Activated CD8-positive, alpha-beta memory T cell treated with anti-CD3 and anti-CD28 coated beads, Interleukin-2, amount 50 U/mL, for 24 hours (primary cell): Measurements from ENCODE around the gene DCHS1.

ENCODE experiments used
- DNase-seq: peaks from one replicate; pipeline ENCODE4 v3.0.0-alpha.2; 2020; ENCODE audit errors: extremely low read depth

Gene DCHS1

DNA sequence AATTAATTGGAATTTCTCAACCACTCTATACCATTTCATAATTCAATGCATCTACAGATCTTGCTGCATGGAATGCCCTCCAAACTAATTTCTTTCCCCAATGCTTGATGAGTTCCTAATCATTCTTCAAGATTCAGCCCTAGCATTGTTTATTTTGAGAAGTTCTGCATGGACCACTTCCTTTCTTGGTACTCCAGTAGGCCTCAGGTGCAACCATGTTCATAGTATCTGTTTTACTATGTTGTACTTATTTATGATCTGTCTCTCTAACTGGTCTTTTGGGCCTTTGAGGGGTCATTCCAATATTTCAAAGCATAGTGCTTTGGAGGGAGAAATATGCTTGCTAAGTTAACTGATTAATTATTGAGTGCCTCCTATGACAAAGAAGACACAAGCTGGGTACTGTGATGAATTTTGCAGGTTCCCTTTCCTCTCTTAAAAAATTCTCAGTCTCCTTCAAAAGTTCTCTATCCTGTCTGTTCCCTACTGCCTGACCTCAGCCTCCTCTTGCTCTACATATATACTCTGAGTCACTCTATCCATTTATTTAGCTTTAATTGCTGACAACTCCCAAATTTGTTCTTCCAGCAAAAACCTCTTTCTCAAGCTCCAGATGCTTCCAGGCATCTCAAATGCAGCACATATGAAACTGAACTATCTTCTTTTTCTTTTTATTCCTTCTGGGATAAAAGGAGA lies 18.1 kb upstream of the DCHS1 start:
- DNase-seq: no peak

DNA sequence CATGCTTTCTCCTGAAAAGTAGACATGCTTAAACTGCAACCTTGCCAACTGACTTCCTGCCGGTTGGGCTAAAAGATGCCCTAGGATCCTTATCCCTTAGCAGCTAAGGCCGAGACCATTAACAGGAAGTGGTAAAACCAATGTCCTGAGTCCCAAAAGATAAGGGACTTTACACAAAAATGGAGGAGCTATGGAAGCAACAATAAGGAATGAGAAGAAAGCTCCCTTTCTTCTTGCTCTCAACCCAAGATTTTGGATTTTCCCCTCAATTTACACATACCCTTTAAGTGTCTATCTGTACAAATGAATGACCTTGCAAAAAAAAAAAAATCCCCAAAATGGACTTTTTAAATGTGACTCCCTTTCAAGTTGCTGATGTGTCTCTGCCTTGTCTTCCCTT lies 16.4 kb upstream of the DCHS1 start:
- DNase-seq: no peak

DNA sequence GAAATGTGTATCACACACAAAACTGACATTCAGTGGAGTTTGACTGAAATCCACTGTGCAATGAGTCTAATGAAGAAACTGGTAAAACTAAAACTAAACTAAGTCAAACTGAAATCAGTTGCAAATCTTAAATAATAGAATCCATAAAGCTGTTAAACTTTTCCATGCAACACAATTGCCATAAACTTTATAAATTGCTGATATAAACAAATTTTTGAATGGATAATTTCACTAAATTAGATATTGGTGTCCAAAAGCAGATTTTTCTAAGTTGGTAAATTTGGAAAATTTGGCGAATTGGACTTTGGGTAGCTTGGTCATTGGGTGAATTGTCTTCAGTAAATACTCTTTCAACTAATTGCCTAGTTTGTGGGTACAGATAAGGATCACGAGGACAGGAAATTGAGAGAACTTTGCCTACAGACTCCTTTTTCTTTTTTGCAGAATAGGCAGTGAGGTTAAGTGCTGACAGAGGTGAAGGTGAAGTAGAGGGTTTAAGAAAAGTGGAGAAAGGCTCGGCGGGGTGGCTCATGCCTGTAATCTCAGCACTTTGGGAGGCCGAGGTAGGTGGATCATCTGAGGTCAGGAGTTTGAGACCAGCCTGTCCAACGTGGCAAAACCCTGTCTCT lies 14.7 kb upstream of the DCHS1 start:
- no peak for DNase-seq

DNA sequence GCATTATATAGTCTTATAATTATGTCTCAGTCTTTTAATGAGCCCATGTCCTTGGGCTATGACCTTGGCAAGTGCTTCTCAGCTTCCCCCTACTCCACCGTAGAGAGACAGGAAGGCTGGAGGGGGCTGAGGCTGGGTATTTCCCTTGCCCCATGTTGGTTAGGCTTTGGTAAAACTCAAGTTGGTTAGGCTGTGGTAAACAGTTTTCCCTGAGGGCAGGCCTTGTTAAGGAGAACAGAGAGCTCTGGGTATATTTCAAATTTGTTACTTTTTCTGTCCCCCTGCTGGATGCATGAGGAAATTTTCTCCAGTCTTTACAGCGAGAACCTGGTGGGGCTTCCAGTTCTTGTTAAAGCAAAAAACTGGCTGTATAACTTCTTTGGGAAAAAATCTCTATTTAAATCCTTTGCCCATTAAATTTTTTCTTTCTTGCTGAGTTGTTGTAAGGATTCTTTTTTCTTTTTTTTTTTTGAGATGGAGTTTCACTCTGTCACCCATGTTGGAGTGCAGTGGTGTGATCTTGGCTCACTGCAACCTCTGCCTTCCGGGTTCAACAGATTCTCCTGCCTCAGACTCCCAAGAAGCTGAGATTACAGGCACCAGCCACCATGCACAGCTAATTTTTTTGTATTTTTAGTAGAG lies 12.2 kb upstream of the DCHS1 start:
- no peak for DNase-seq

DNA sequence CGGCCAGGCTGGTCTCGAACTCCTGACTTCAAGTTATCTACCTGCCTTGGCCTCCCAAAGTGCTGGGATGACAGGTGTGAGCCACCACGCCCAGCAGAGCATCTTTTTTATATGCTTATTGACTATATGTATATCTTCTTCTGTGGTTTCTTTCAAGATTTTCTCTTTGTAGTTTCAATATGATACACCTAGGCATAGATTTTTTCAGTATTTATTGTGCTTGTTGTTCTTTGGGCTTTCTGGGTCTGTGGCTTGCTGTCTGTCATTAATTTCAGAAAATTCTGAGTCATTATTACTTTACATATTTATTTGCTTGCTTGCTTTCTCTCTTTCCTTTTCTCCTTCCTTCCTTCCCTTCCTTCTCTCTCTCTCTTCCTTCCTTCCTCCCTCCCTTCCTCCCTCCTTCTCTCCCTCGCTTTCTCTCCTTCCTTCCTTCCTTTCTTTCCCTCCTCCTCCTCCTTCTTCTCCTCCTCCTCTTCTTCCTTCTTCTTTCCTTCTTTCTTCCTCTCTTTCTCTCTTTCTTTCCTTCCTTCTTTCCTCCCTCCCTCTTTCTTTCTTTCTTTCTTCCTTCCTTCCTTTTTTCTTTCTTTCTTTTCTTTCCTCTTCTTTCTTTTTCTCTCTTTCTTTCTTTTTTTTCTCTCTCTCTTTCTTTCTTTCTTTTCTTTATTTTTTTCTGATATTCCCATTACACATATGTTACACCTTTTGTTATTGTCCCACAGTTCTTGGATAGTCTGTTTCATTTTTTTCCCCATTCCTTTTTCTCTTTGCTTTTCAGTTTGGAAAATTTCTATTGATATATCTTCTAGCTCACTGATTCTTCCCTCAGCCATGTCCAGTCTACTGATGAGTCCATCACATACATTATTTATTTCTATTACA lies 10.9 kb upstream of the DCHS1 start:
- DNase-seq: no peak

DNA sequence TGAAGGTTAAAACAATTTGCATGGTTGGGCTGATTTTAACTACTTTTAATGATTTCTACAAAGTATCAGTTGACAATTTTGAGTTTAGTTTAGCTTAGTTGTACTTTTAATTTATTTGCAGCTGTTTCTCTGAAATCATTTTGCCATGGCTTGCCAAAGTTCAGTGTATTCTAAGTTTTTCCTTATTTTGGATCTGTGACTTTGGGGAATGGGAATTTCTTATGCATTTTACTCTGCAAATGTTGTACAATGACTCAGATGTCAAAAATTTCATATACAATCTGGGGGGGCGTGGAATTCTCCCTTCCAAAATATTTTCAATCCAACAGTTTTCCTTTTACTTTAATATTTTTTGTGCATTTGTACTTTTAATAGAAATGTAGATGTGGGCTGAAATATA lies 8.9 kb upstream of the DCHS1 start:
- no peak for DNase-seq

DNA sequence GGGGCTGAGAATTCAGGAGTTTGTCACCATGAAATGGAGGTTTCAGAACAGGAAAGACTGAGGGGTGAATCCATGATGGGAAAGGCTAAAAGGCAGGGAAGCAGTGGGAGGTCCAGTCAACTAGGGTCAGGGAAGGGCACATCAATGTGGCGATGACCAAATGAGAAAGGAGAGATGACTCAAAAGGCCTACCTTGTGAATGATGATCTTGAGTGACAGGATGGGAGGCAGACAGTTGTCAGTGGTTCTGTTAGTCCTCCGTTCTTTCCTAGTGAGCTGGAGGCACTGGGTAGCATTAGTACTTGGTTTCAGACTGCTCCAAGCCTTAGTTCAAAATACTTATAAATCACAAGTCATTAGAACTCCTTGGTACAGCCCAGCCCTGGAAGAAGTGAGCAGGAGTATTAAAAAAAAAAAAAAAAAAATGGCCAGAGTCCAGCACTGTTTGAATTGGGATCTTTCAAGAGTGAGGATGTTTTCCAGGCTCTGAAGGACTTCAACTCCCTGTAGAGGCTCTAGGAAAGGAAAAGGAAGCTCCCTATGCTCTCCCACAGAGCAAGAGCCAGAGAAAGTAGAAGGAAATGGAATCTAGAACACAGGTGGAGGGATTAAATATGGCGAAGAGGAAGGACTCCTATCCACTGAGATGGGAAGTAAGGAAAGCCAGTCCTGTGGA lies 8.3 kb upstream of the DCHS1 start:
- DNase-seq: no peak

DNA sequence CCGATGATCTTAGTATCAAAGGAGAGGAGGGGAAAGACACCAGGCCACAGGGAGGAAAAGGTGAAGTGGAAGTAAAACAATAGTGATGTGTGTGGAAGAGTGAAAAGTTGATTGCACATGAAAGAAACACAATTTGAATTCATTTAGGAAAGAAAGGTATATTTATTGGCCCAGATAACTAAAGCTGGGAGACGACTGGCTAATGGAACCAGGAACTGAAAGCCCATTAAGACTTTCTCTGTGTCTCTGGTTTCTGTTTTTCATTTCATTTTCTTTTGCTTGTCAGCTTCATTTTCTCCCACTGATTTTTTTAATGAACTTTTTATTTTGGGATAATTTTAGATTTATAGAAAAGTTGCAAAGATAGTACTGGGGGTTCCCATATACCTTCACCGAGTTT lies 5.1 kb upstream of the DCHS1 start:
- no peak for DNase-seq

DNA sequence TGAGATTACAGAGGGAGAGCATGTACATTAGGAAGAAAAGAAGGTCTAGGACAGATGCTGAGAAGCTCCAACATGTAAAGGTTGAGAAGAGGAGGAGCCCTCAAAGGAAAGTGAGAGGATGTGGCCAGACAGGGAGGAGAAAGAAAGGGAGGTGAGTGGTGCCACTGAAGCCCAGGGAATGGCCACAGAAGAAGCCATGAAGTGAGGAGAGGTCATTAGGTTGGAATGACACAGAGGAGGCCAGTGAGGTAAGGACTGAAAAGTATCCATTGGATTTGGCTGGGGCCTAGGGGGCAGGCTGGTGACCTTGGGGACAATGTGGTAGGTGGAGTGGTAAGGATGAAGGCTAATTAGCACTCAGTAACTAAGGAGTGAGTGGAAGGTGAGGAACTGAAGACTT lies 3.0 kb upstream of the DCHS1 start:
- no peak for DNase-seq

DNA sequence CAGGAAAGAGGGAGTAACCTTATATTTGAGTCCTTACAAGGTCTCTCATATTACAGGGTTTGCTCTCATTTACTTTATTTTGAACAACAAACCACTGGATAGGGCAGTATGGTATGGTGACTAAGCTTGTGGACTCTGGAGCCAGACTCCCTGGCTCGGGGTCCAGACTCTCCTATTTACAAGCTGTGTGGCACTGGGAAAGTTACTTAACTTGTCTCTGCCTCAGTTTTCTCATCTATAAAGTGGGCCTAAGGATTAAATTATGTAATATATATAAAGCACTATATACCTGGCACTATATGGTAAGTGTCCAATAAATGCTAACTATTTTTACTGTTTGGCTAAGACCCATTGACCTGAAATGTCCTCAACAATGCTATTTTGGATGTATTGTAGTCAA lies 1.7 kb upstream of the DCHS1 start:
- no peak for DNase-seq

DNA sequence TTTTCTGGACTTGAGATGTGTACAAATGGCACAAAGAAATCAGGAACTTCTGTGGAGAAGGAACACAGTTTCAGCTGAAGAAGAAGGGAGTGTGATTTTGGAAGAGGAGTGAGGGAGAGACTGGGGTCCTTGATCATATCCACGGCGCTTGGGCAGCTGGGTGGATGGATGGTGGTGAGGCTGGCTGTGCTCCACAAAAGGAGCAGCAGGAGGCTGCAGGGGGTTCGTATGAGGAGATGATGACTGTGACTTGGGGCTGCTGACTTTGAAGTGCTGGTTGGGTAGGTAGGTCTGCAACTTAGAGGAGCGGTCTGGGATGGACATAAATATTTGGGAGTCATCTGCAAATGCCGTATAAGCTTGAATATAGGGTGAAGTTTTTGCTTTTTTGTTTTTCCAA lies 1.3 kb upstream of the DCHS1 start:
- no peak for DNase-seq

DNA sequence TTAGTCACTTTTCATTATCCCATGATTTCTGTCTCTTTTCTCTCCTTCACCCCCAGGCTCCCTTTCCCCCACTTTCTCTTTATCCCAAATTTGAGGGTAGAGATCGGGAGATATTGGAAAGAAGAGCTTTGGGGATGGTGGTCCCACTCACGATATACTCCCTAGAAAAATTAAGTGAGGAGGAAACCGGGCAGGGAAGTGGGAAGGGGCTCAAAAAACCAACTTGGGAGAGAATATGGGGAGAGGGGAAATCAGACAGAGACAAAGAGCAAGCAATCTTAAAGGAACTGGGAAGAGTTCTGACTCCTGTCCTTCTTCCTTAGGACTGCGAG lies 941 bp upstream of the DCHS1 start:
- DNase-seq: no peak

DNA sequence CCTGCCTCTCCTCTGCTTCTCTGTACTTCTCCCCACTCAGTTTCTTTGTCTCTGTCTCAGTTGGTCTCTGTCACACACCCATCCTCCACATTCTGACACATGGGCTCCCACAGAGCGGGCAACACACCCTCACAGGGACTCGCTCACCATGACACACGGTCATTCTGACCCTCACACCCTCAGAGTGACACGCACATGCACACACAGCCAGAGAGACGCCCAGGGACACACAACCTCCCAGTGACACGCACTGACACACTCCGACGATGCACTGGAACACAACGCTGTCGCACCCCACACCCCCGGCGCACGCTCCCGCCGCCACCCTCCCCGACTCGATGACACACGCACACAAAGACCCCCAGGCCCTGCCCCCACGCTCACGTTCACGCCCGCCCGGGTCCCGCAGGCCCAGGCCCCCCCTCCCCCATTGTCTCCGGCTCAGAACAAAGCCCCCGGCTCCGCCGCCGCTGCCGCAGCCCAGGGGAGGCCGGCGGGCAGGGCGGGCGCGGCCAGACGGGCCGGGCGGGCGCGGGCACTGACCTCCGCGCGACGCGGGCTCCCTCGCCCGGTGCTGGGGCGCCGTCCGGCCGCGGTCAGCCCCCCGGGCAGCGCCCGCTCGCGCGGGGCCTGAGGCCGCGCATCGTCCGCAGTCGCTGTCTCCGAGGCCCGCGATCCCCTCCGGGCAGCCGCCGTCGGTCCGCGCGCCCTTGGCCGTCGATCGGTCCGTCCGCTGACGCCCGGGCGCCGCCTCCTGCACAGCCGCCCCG lies 404 bp downstream of the DCHS1 start:
- DNase-seq: no peak

DNA sequence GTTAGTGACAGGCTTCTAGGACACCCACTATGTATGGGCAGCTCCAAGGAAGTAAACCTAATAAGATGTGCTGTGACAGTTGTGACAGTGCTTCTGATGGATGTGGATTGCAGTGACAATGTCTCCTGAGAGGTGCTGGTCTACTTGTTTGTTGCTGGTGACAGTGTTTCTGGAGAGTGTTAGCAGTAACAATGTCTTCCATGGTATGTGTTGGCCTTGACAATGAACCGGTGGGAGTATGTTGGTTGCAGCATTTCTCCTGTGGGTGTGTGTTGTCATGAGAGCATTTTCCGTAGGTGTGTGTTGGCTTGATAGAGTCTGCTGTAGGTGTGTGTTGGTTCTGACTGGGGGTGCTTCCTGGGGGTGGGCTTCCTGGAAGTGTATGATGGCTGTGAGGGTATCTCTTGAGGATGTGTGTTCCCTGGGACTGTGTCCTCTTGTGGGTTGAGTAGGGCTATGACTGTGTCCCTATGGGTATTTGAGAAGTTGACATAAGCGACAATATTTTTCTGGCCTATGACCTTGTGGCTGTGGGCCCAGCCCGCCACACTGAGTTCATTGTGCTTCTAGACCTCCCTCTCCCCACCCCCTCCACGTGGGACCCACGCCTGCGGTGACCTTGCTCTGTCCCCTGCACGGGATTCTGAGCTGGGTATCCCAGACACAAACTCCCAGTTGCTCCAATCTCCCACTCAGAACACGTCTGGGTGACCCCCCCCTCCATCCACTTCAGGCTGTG lies 1.2 kb downstream of the DCHS1 start:
- DNase-seq: no peak

DNA sequence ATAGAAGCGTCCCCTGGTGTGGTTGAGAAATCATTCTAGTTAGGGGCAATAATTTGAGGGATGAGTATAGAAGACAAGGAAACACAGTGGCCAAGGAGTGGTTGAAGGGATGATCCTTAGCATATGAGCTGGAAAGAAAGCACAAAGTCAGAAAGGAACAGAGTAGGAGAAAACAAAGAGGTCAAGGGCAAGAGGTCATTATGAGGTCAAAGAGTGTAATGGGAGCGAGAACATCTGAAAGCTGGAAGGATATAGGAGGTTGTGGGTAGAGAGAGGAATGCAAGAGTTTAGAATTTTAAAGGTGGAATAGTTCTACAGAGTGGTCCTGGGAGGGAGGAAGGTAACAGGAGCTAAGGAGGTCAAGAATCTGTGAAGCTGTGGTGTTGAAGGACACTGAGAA lies 2.0 kb downstream of the DCHS1 start:
- DNase-seq: no peak

DNA sequence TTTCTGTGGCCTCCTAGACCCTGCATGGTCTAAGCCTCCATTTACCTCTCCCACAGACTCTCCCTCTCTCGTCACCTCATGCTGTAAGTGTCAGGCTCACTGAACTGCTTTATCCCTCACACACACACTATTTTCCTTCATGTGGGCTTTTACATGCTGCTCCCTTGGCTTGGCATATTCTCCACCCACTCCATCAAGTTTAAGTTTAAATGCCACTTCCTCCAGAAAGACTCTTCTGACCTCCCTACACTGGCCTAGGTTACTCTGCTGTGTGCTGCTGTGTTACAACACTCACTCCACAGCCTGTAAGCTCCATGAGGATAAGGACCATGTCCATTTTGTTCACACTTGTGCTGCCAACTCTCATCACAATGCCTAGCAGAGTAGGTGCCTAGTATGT lies 2.5 kb downstream of the DCHS1 start:
- DNase-seq: no peak

DNA sequence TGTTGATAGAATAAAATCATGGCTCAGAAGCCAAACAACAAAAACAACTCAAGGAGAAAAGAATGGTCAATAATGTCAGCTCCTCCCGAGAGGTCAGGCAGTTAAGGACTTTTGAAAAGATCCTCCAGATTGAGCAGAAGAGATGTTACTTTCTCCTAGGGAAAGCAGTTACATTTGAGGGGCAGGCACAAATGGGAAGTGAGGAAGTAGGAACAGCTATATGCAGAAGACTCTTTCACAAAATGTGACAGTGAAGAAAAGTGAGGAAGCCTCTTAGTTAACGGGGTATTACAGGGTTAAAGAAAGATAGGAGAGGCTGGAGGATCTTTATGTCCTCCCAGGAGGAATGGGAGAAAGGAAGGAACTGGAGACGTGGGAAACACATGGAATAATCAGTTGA lies 3.4 kb downstream of the DCHS1 start:
- no peak for DNase-seq

DNA sequence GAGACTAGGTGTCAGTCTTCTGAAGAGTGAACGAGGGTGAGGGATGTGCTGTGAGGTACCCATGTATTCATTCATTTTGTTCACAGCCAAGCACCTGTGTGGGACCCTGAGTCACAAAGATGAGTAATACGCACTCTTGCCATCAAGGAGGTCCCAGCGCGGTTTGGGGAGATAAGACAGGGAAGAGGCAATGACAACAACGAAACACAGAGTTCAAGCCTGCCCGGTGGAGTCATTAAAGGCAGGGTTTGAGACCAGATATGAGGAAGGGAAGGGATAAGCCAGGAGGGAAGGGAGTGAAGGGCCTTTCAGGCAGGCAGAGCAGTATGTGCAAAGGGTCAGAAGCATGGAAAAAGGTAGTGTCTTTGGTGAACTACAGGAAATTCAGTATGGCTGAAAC lies 4.6 kb downstream of the DCHS1 start:
- no peak for DNase-seq

DNA sequence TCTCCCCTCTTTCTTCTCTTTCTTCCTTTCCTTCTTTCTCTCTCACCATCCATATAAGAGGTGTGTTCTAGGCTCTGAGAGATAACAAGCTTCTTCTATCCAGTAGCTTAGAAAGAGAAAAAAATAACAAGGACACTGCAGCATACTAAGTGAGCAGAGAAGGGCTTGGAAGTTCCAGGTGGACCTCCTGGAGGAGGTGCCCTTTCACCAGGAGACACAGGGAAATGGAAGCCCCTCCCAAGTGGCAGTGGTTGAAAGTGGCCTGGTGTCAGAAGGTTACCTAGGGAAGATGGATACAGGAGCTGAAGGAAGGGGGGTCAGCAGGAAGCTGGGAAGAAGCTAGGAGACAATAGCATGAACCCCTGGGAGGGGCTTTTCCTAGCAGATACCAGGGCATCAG lies 5.5 kb downstream of the DCHS1 start:
- DNase-seq: no peak

DNA sequence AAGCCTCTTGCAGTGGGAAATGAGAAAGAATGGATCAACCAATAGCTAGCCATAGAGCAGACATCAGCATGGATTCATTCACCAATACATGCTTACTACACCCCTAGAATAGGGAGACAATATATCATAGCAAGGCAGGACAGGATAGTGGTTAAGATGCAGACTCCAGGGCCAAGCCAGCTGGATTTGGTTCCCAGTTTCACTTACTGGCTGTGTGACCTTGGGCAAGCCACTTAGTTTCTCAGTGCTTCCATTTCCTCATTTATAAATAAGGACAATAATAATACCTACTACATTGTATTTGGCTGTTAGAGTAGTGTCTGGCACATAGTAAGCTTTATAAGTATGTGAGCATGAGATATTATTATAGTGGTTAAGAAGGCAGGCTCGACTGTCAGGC lies 7.1 kb downstream of the DCHS1 start:
- DNase-seq: no peak

DNA sequence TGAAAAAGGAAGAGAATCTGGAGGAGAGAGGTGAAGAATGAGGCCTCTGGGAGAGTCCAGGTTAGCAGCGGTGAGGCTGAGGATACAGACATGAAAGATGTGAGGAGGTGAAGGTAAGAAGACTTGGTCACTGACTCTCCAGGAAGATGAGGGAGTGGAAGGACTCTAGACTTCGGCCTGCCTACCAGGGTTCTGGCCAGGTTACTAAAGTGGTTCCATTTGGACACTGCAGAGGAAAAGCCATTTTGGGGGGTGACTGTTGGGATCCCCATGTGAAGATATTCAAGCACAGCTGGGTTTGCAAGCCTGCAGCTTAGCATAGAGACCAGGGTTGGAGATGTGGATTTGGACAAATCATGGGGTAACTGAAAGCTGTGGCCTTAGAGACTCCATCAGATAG lies 7.8 kb downstream of the DCHS1 start:
- no peak for DNase-seq
